ENCODE measurements around the gene NANP.

DNA sequence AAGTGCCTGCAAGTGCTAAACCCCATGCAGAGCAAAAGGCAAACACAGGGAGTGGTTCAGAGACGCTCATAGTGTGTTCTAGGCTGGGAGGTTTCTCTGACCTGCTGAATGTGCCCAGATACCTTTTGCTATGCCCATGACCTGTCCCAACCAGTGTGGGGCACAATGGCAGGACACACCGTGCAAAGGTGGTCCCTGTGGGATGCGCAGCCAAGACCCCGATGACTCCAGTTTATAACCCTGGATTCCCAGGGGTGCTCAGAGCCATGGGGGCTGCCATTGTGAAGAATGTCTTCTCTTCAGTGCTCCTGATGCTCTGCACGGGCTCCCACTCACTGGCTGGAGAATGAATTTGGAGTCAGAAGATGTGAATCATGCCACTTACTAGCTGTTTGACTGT lies 36.3 kb downstream of the NANP start:
- TF ChIP-seq, protein P1, sequence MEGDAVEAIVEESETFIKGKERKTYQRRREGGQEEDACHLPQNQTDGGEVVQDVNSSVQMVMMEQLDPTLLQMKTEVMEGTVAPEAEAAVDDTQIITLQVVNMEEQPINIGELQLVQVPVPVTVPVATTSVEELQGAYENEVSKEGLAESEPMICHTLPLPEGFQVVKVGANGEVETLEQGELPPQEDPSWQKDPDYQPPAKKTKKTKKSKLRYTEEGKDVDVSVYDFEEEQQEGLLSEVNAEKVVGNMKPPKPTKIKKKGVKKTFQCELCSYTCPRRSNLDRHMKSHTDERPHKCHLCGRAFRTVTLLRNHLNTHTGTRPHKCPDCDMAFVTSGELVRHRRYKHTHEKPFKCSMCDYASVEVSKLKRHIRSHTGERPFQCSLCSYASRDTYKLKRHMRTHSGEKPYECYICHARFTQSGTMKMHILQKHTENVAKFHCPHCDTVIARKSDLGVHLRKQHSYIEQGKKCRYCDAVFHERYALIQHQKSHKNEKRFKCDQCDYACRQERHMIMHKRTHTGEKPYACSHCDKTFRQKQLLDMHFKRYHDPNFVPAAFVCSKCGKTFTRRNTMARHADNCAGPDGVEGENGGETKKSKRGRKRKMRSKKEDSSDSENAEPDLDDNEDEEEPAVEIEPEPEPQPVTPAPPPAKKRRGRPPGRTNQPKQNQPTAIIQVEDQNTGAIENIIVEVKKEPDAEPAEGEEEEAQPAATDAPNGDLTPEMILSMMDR (IDR thresholded peaks at IDR 0.05; ENCODE audit: insufficient read depth, low read depth, low read length) = no peak
- no peak for TF ChIP-seq EZH2 (IDR thresholded peaks at IDR 0.05; ENCODE audit: insufficient read depth, low read length)
